ENCODE measurements around the gene LRRIQ1.
A peak's percentile ranks its signal among the peaks of the same experiment; 100 is the strongest.

The LRRIQ1 gene

DNA sequence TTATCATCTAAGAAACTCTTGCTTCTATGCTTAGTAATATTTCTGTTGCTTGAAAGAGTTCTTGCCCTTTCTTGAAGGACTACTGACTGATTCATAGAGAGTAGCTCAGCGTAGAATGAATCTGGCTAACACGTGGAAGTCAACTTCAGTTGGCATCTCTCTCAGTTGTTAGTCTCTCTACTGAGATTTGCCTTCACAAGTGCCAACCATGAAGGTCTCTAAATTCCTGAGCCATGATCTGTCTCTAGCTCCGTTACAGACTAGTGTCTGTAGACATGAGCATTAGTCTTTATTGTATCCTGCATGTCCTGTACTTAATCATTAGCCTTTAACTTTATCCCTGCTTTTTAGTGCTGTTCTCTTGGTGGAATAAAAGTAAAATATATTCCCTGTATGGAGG is 224.7 kb downstream of the LRRIQ1 start:
- no peaks in the 10 kb centered on the region for H3K9me3 ChIP-seq (ENCODE audit: control insufficient read depth, insufficient read depth, low read depth, low read length)
- H3K4me3 ChIP-seq (ENCODE audit: low read depth, low read length): no peak overlapping the region
- H3K9ac ChIP-seq (ENCODE audit: low read length): no peak overlapping the region
- H3K27ac ChIP-seq (ENCODE audit: low read depth, low read length): no peak overlapping the region
- H3K27me3 ChIP-seq (ENCODE audit: control insufficient read depth, insufficient read depth, low read length): no peaks in the 10 kb centered on the region
- no peaks in the 10 kb centered on the region for H3K36me3 ChIP-seq (ENCODE audit: control insufficient read depth, insufficient read depth, low read length)
- no peaks in the 10 kb centered on the region for H3K4me1 ChIP-seq (ENCODE audit: control insufficient read depth, insufficient read depth, low read length)

- Histone ChIP-seq H3K9me3 (ENCODE audit: control insufficient read depth, insufficient read depth, low read depth, low read length) (no peaks in the 10 kb centered on the region), H3K4me1 (ENCODE audit: control insufficient read depth, insufficient read depth, low read length) (no peaks in the 10 kb centered on the region), H3K36me3 (ENCODE audit: control insufficient read depth, insufficient read depth, low read length) (no peaks in the 10 kb centered on the region), H3K27me3 (ENCODE audit: control insufficient read depth, insufficient read depth, low read length) (peaks cover 7% of the 10 kb centered on the region; the same call in 1 of the 2 replicates), H3K27ac (ENCODE audit: low read depth, low read length) (no peak overlapping the region), H3K4me3 (ENCODE audit: low read depth, low read length) (no peak overlapping the region), H3K9ac (ENCODE audit: low read length) (no peak overlapping the region)
Measured at GRCh38 chr12:85266356-85266755, 230.2 kb downstream of the LRRIQ1 start.

DNA sequence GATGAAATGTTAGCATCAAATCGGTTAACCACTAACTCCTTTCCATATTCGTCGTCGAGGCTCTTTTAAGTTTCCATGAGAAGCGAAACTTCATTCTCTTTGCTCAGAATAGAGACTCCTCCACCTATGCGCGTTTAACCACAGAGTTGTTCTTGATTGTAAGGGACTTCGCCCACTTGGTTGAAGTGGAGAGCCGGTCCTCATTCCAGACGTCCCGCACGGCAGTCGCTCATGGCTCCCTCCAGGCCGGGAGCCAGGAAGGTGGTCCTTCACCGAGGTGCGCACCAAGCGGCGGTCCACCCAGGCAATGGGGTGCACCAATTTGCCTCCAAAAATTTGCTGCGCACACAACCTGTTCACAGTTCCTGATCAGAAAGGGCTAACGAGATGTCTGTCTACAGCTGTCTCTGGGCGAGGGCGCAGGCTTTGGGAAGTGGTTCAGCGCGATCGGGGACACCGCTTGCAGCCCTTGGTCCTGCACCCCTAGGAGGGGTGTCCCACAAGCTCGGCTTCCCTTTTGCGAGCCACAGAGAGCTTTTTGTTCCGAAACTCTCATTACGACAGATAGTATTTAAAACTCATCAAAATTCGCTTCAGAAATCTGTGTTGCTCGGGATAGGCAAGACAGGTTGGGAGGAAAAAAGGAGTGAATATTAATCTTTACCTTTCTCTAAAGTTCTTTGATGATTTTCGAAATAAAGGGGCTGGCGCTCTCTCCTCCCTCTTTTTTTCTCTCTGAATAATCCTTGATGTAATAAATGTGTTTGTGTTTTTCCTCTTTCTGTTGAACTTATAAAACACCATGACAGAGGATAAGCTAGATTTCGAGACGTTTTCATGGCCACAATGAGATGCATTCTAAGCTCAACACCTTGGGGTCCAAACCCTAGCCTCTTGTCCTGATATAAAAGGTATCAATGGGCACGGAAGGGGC is 237.5 kb downstream of the LRRIQ1 start:
- peak overlapping the region; percentile 49 for H3K4me3 ChIP-seq (ENCODE audit: low read depth, low read length)
- peaks cover 6% of the 10 kb centered on the region for H3K4me1 ChIP-seq (ENCODE audit: control insufficient read depth, insufficient read depth, low read length)
- no peaks in the 10 kb centered on the region for H3K9me3 ChIP-seq (ENCODE audit: control insufficient read depth, insufficient read depth, low read depth, low read length)
- H3K36me3 ChIP-seq (ENCODE audit: control insufficient read depth, insufficient read depth, low read length): no peaks in the 10 kb centered on the region
- H3K27ac ChIP-seq (ENCODE audit: low read depth, low read length): no peak overlapping the region
- H3K27me3 ChIP-seq (ENCODE audit: control insufficient read depth, insufficient read depth, low read length): peaks cover 74% of the 10 kb centered on the region
- no peak overlapping the region for H3K9ac ChIP-seq (ENCODE audit: low read length)

GRCh38 chr12:85274315-85274651 is 238.1 kb downstream of the LRRIQ1 start:
- H3K4me1 ChIP-seq (ENCODE audit: control insufficient read depth, insufficient read depth, low read length): peaks cover 6% of the 10 kb centered on the region
- peaks cover 80% of the 10 kb centered on the region for H3K27me3 ChIP-seq (ENCODE audit: control insufficient read depth, insufficient read depth, low read length)
- H3K9ac ChIP-seq (ENCODE audit: low read length): no peak overlapping the region
- no peak overlapping the region for H3K4me3 ChIP-seq (ENCODE audit: low read depth, low read length)
- no peaks in the 10 kb centered on the region for H3K9me3 ChIP-seq (ENCODE audit: control insufficient read depth, insufficient read depth, low read depth, low read length)
- H3K36me3 ChIP-seq (ENCODE audit: control insufficient read depth, insufficient read depth, low read length): no peaks in the 10 kb centered on the region
- H3K27ac ChIP-seq (ENCODE audit: low read depth, low read length): no peak overlapping the region

GRCh38 chr12:85275374-85275773 is 239.2 kb downstream of the LRRIQ1 start:
- H3K36me3 ChIP-seq (ENCODE audit: control insufficient read depth, insufficient read depth, low read length): no peaks in the 10 kb centered on the region
- H3K9me3 ChIP-seq (ENCODE audit: control insufficient read depth, insufficient read depth, low read depth, low read length): no peaks in the 10 kb centered on the region
- no peak overlapping the region for H3K9ac ChIP-seq (ENCODE audit: low read length)
- H3K27me3 ChIP-seq (ENCODE audit: control insufficient read depth, insufficient read depth, low read length): peaks cover 85% of the 10 kb centered on the region
- peaks cover 6% of the 10 kb centered on the region for H3K4me1 ChIP-seq (ENCODE audit: control insufficient read depth, insufficient read depth, low read length)
- H3K27ac ChIP-seq (ENCODE audit: low read depth, low read length): no peak overlapping the region
- H3K4me3 ChIP-seq (ENCODE audit: low read depth, low read length): no peak overlapping the region

DNA sequence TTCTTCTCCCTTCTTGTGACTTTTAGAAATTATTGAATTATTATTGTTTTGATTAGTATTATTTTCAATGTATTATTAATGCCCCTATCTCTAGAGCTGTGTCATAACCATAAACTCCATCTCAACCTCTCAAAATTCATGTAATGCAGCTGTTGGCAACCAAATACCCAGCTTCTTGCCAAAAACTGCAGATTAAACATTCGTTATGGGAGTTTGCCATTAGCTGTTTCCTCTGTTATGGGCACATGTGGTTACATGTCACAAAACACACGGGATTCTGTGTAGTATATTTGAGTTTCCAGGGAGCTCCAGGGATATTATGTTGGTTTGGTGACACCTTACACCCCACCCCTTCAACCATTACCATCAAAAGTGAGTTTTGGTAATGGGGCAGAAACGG is 241.0 kb downstream of the LRRIQ1 start:
- Histone ChIP-seq H3K27me3 (ENCODE audit: control insufficient read depth, insufficient read depth, low read length) (peaks cover 74% of the 10 kb centered on the region), H3K9ac (ENCODE audit: low read length) (no peak overlapping the region), H3K4me3 (ENCODE audit: low read depth, low read length) (no peak overlapping the region)

GRCh38 chr12:85277900-85278597 is 241.9 kb downstream of the LRRIQ1 start:
- Histone ChIP-seq H3K36me3 (ENCODE audit: control insufficient read depth, insufficient read depth, low read length) (no peaks in the 10 kb centered on the region), H3K9ac (ENCODE audit: low read length) (no peak overlapping the region), H3K4me1 (ENCODE audit: control insufficient read depth, insufficient read depth, low read length) (peaks cover 12% of the 10 kb centered on the region), H3K4me3 (ENCODE audit: low read depth, low read length) (peak overlapping the region; percentile 84), H3K27me3 (ENCODE audit: control insufficient read depth, insufficient read depth, low read length) (peaks cover 66% of the 10 kb centered on the region), H3K9me3 (ENCODE audit: control insufficient read depth, insufficient read depth, low read depth, low read length) (no peaks in the 10 kb centered on the region), H3K27ac (ENCODE audit: low read depth, low read length) (no peak overlapping the region)

More for the DNA sequence above, 241.0 kb downstream of the LRRIQ1 start:
- H3K36me3 ChIP-seq (ENCODE audit: control insufficient read depth, insufficient read depth, low read length): no peaks in the 10 kb centered on the region
- no peak overlapping the region for H3K27ac ChIP-seq (ENCODE audit: low read depth, low read length)
- no peaks in the 10 kb centered on the region for H3K9me3 ChIP-seq (ENCODE audit: control insufficient read depth, insufficient read depth, low read depth, low read length)
- H3K4me1 ChIP-seq (ENCODE audit: control insufficient read depth, insufficient read depth, low read length): peaks cover 12% of the 10 kb centered on the region

DNA sequence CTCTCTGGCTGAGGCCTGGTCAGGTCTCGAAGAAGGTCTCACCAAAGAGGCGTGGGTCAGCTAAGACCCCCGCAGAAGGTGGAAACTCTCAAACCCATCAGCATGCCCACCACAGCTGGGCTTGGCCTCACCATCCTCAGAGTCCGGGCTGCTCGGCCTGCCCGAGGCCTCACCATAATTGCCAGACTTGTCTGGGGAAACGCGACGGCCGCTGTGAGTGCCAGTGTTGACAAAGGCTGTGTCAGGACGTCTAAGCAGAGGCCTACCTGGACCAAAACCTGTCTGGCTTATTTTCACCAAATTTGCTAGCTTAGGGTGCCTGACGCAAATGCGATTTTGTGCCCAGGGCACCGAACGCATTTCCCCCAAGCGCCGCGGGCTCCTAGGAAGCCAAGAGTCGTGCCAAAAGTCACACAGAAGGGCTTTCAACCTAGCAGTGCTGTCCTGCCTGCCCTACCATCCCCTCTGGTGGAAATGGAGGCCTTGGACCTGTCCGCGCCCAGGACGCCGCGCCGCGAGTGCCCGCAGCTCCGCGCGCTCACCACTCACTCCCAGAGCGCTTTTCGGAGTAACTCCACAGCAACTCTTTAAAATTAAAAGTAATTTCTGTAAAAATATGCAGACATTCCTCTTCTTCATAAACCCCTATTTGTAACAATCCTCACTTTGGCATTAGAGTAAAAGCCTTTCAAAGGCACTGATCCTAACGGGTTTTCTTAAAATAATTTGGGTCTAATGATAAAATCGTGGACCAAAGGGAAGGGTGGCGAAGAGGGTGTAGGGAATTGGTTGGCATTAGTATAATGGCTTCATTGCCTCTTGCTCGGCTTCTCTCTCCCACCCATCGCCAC is 242.7 kb downstream of the LRRIQ1 start:
- no peaks in the 10 kb centered on the region for H3K9me3 ChIP-seq (ENCODE audit: control insufficient read depth, insufficient read depth, low read depth, low read length)
- peaks cover 16% of the 10 kb centered on the region for H3K4me1 ChIP-seq (ENCODE audit: control insufficient read depth, insufficient read depth, low read length)
- peaks cover 58% of the 10 kb centered on the region for H3K27me3 ChIP-seq (ENCODE audit: control insufficient read depth, insufficient read depth, low read length)
- H3K36me3 ChIP-seq (ENCODE audit: control insufficient read depth, insufficient read depth, low read length): no peaks in the 10 kb centered on the region
- H3K27ac ChIP-seq (ENCODE audit: low read depth, low read length): no peak overlapping the region
- peak overlapping the region; percentile 84 for H3K4me3 ChIP-seq (ENCODE audit: low read depth, low read length)
- H3K9ac ChIP-seq (ENCODE audit: low read length): peak overlapping the region; percentile 81

GRCh38 chr12:85279449-85280164 is 243.5 kb downstream of the LRRIQ1 start:
- H3K4me1 ChIP-seq (ENCODE audit: control insufficient read depth, insufficient read depth, low read length): peaks cover 16% of the 10 kb centered on the region

More at GRCh38 chr12:85279449-85280164, 243.5 kb downstream of the LRRIQ1 start:
- H3K4me3 ChIP-seq (ENCODE audit: low read depth, low read length): peak overlapping the region; percentile 84
- H3K27me3 ChIP-seq (ENCODE audit: control insufficient read depth, insufficient read depth, low read length): peaks cover 50% of the 10 kb centered on the region
- no peaks in the 10 kb centered on the region for H3K36me3 ChIP-seq (ENCODE audit: control insufficient read depth, insufficient read depth, low read length)
- peak overlapping the region; percentile 21; the same call in 1 of the 2 replicates for H3K27ac ChIP-seq (ENCODE audit: low read depth, low read length)
- peak overlapping the region; percentile 81 for H3K9ac ChIP-seq (ENCODE audit: low read length)
- no peaks in the 10 kb centered on the region for H3K9me3 ChIP-seq (ENCODE audit: control insufficient read depth, insufficient read depth, low read depth, low read length)

Measured in HUES6 (cell line).